PC-3 (cell line): Measurements from ENCODE around the gene GJA3. TPM values are rescaled to one million over a fixed set of nuclear protein-coding genes. Genes with fewer than 3 reads are reported as not detected.

Experiments used
- ATAC-seq: fragments of 200-7000 bp; cut with Tn5 transposase; 2 replicates; pipeline ENCODE4 v1.9.1; 2020; ENCODE audit warnings: mild to moderate bottlenecking, moderate library complexity
- BruUV-seq: library from RNA; stranded (reverse); fragments of 400-500 nt; replicated peaks from 2 replicates; lab custom pipeline; 2021; lab: Mats Ljungman, UMichigan
- CTCF ChIA-PET: fragments of 300-600 bp; sonication (Branson Sonifier 250); formaldehyde crosslinking; loops from one replicate; lab custom pipeline; 2022; ENCODE audit warnings: antibody characterized with exemption; lab: Charles Lee
- POLR2A ChIA-PET: fragments of 300-600 bp; sonication (Branson Sonifier 250); formaldehyde crosslinking; loops from one replicate; lab custom pipeline; 2022; ENCODE audit warnings: antibody characterized with exemption; ENCODE audit not compliant: unreplicated experiment; lab: Charles Lee
- DNase-seq: peaks from one replicate; pipeline ENCODE4 v3.0.0-alpha.2; 2015
- H2AFZ ChIP-seq: fragments of 300-600 bp; sonication (generic); 2 replicates; pipeline ENCODE4 v1.6.0; 2016; ENCODE audit warnings: antibody characterized with exemption, low read length
- H3F3A ChIP-seq: fragments of 300-600 bp; sonication (generic); one replicate; pipeline ENCODE4 v1.6.0; 2017; ENCODE audit warnings: antibody characterized with exemption, low read length, control low read depth, mild to moderate bottlenecking; ENCODE audit not compliant: unreplicated experiment
- H3K27ac ChIP-seq: fragments of 300-600 bp; sonication (generic); 2 replicates; pipeline ENCODE4 v1.5.1; 2016; ENCODE audit warnings: mild to moderate bottlenecking, low read length
- H3K27me3 ChIP-seq: fragments of 300-600 bp; sonication (generic); 2 replicates; pipeline ENCODE4 v1.6.1; 2016; ENCODE audit warnings: low read length, mixed read lengths
- H3K36me3 ChIP-seq: fragments of 300-600 bp; sonication (generic); 2 replicates; pipeline ENCODE4 v1.6.1; 2016; ENCODE audit warnings: low read depth, mixed run types, low read length, mixed read lengths
- H3K4me1 ChIP-seq: fragments of 300-600 bp; sonication (generic); 2 replicates; pipeline ENCODE4 v1.5.1; 2016; ENCODE audit warnings: low read length; ENCODE audit not compliant: insufficient read depth
- H3K4me2 ChIP-seq: fragments of 300-600 bp; sonication (generic); 2 replicates; pipeline ENCODE4 v1.6.0; 2016; ENCODE audit warnings: low read length
- H3K4me3 ChIP-seq: fragments of 300-600 bp; sonication (generic); 2 replicates; pipeline ENCODE4 v1.5.1; 2016; ENCODE audit warnings: mild to moderate bottlenecking, low read length, mixed read lengths
- H3K79me2 ChIP-seq: fragments of 300-600 bp; sonication (generic); 2 replicates; pipeline ENCODE4 v1.6.1; 2017; ENCODE audit warnings: low read length, mixed read lengths
- H3K9ac ChIP-seq: fragments of 300-600 bp; sonication (generic); 2 replicates; pipeline ENCODE4 v1.6.0; 2016; ENCODE audit warnings: mild to moderate bottlenecking, low read length
- H3K9me2 ChIP-seq: fragments of 300-600 bp; sonication (generic); replicated peaks from 2 replicates; pipeline ENCODE4 v1.6.1; 2016; ENCODE audit warnings: mixed run types, low read length, mixed read lengths
- H3K9me3 ChIP-seq: fragments of 300-600 bp; sonication (generic); 2 replicates; pipeline ENCODE4 v1.6.1; 2016; ENCODE audit warnings: low read length, mixed read lengths
- H4K20me1 ChIP-seq: fragments of 300-600 bp; sonication (generic); 2 replicates; pipeline ENCODE4 v1.6.1; 2016; ENCODE audit warnings: low read length, mixed read lengths
- CTCF ChIP-seq: fragments of 300-600 bp; sonication (generic); conservative IDR thresholded peaks from 2 replicates; pipeline ENCODE4 v1.5.1; 2017; ENCODE audit warnings: antibody characterized with exemption, low read depth, mild to moderate bottlenecking, low read length
- EZH2 ChIP-seq: fragments of 300-600 bp; sonication (generic); IDR thresholded peaks from one replicate; pipeline ENCODE4 v1.6.1; 2017; ENCODE audit warnings: antibody characterized with exemption, mild to moderate bottlenecking, low read length; ENCODE audit not compliant: unreplicated experiment
- EZH2phosphoT487 ChIP-seq: fragments of 300-600 bp; sonication (generic); IDR thresholded peaks from 2 replicates; pipeline ENCODE4 v1.6.1; 2018; ENCODE audit warnings: mild to moderate bottlenecking, antibody characterized with exemption, low read length, borderline replicate concordance
- intact Hi-C: fragments of 100-400 bp; cut with micrococcal nuclease; formaldehyde crosslinking; loops from 2 replicates; pipeline ENCODE4 v1.9.0; 2023
- total RNA-seq: library from RNA; depleted of rRNA; stranded (reverse); fragments of >200 nt; gene quantifications from 2 replicates; pipeline ENCODE4 v1.2.3, GENCODE V29; 2014

GJA3 gene
- total RNA-seq, 1 experiment from 2014 or later = 0.55 TPM

GRCh38 chr13:20161951-20162300 lies 1.1 kb upstream of the GJA3 start:
- Histone ChIP-seq H4K20me1 (no peaks in the 10 kb centered on the region), H3K4me3 (no peak overlapping the region), H3K27me3 (peaks cover 7% of the 10 kb centered on the region; the same call in 1 of the 2 replicates), H3K27ac (no peak overlapping the region), H2AFZ (no peak overlapping the region), H3K9me2 (no peaks in the 10 kb centered on the region), H3K36me3 (no peaks in the 10 kb centered on the region), H3K9me3 (no peaks in the 10 kb centered on the region), H3K9ac (no peak overlapping the region), H3K79me2 (no peaks in the 10 kb centered on the region), H3F3A (no peaks in the 10 kb centered on the region), H3K4me1 (peaks cover 26% of the 10 kb centered on the region), H3K4me2 (no peak overlapping the region)
- CTCF ChIA-PET = no interaction called here
- ATAC-seq = no peak
- TF ChIP-seq EZH2 = no peak
- no peak for TF ChIP-seq EZH2phosphoT487
- TF ChIP-seq CTCF = no peak
- no TSS peak for BruUV-seq
- no peak for DNase-seq
- intact Hi-C loops = loop anchor here (2.0 to 5.0 kb wide), 2 partner anchors 103 to 180 kb away; no protein-coding TSS in a partner anchor
- POLR2A ChIA-PET = no interaction called here

GRCh38 chr13:20161275-20161950 lies 561 bp upstream of the GJA3 start:
- Histone ChIP-seq H3K9me3 (no peaks in the 10 kb centered on the region), H3K27me3 (peaks cover 7% of the 10 kb centered on the region; the same call in 1 of the 2 replicates), H4K20me1 (no peaks in the 10 kb centered on the region), H3K9me2 (no peaks in the 10 kb centered on the region), H3K4me3 (peak overlapping the region; percentile 80), H3K9ac (no peak overlapping the region), H3K27ac (no peak overlapping the region), H3F3A (no peaks in the 10 kb centered on the region), H2AFZ (no peak overlapping the region; the same call in 1 of the 2 replicates), H3K4me1 (peaks cover 24% of the 10 kb centered on the region), H3K4me2 (peak overlapping the region; percentile 98), H3K79me2 (no peaks in the 10 kb centered on the region), H3K36me3 (no peaks in the 10 kb centered on the region)
- ChIA-PET POLR2A (no interaction called here), CTCF (no interaction called here)
- no TSS peak for BruUV-seq
- ATAC-seq = no peak
- intact Hi-C loops = loop anchor here (5.0 kb wide), 1 partner anchor 179 kb away; no protein-coding TSS in a partner anchor
- TF ChIP-seq CTCF (no peak), EZH2phosphoT487 (no peak), EZH2 (no peak)
- no peak for DNase-seq
